ENCODE data around the gene SELENON. TPM values are rescaled to one million over a fixed set of nuclear protein-coding genes. Genes with fewer than 3 reads are reported as not detected.

The SELENON gene
- total and polyA plus RNA-seq, 2 of the 4 experiments (the other 2 are of a cell fraction), result 9.1 to 114 TPM

GRCh38 chr1:25808481-25809244, 8.7 kb downstream of the SELENON start:
- intact Hi-C loops (cut with micrococcal nuclease), result no loop called here
- no peak overlapping the region for H2AFZ ChIP-seq (replicated peaks; ENCODE audit: low read length, poor library complexity)
- ChIA-PET POLR2A (ENCODE audit: unreplicated experiment) (no interaction called here), CTCF (no interaction called here)
- H2BK120ac ChIP-seq (ENCODE audit: low read depth, low read length), result no peak overlapping the region
- no peak for DNase-seq
- H3K23ac ChIP-seq (ENCODE audit: low read depth, low read length), result no peak overlapping the region
- H3K14ac ChIP-seq (replicated peaks; ENCODE audit: low read depth, low read length), result no peak overlapping the region
- H3K9ac ChIP-seq (ENCODE audit: low read depth, low read length), result no peak overlapping the region
- H3K9me3 ChIP-seq (ENCODE audit: control insufficient read depth, insufficient read depth, low read length), result no peaks in the 10 kb centered on the region
- peaks cover 48% of the 10 kb centered on the region; the same call in 1 of the 2 replicates for H3K36me3 ChIP-seq (ENCODE audit: control insufficient read depth, insufficient read depth, low read length)
- peaks cover 6% of the 10 kb centered on the region for H3K4me1 ChIP-seq (ENCODE audit: control insufficient read depth, insufficient read depth, low read length)
- ATAC-seq (ENCODE audit: low read depth), result no peak
- no peak for TF ChIP-seq FOS (IDR thresholded peaks at IDR 0.05; ENCODE audit: low read depth, low read length)
- no peak for TF ChIP-seq RAD21 (IDR thresholded peaks at IDR 0.05; ENCODE audit: low read length)
- TF ChIP-seq RCOR1 (IDR thresholded peaks at IDR 0.05; ENCODE audit: insufficient replicate concordance, low read length), result no peak
- no peak for TF ChIP-seq CEBPB (IDR thresholded peaks at IDR 0.05; ENCODE audit: low read depth, low read length)
- TF ChIP-seq POLR2A (IDR thresholded peaks at IDR 0.05; ENCODE audit: low read depth, low read length), result no peak
- no peak for TF ChIP-seq CTCF (conservative IDR thresholded peaks at IDR 0.05; ENCODE audit: low read depth, low read length)
- no peak for TF ChIP-seq MXI1 (IDR thresholded peaks at IDR 0.05; ENCODE audit: borderline replicate concordance, low read depth, low read length)
- TF ChIP-seq ELK1 (IDR thresholded peaks at IDR 0.05; ENCODE audit: borderline replicate concordance, low read depth, low read length), result no peak
- TF ChIP-seq USF2 (IDR thresholded peaks at IDR 0.05; ENCODE audit: low read depth, low read length), result no peak
- no peak for TF ChIP-seq NFE2L2 (IDR thresholded peaks at IDR 0.05; ENCODE audit: low read depth, low read length)
- no peak for TF ChIP-seq MAZ (IDR thresholded peaks at IDR 0.05; ENCODE audit: borderline replicate concordance, low read depth, low read length)
- TF ChIP-seq SMC3 (IDR thresholded peaks at IDR 0.05; ENCODE audit: low read depth, low read length), result no peak
- no peak for TF ChIP-seq BHLHE40 (IDR thresholded peaks at IDR 0.05; ENCODE audit: low read depth, low read length)
- no peak overlapping the region for H3K4me3 ChIP-seq (ENCODE audit: insufficient read depth, low read depth, low read length)
- no peak overlapping the region for H3K56ac ChIP-seq (ENCODE audit: extremely low read depth, insufficient read depth, low read length)
- H3K27me3 ChIP-seq (ENCODE audit: control insufficient read depth, insufficient read depth, low read length), result no peaks in the 10 kb centered on the region
- no peak overlapping the region for H4K91ac ChIP-seq (ENCODE audit: insufficient read depth, low read depth, low read length)
- H3K27ac ChIP-seq (ENCODE audit: insufficient read depth, low read length), result no peak overlapping the region
- BruUV-seq (replicated peaks), result no TSS peak
- H2AK9ac ChIP-seq (replicated peaks; ENCODE audit: low read depth, low read length, poor library complexity), result no peak overlapping the region
- in situ Hi-C loops (cut with MboI; ENCODE audit: low sequenced_read_pairs), result loop anchor here (25.0 kb wide), 2 partner anchors 396 to 571 kb away; partner anchors contain the start of genes RHCE, RSRP1 and SYF2
- no peaks in the 10 kb centered on the region for H3K9me1 ChIP-seq (ENCODE audit: insufficient read depth, low read length)
- no peak overlapping the region for H4K8ac ChIP-seq (ENCODE audit: low read depth in 2 of 2, low read length in 2 of 2)
- H3K18ac ChIP-seq (ENCODE audit: low read depth, low read length), result no peak overlapping the region
- H3K4me2 ChIP-seq (ENCODE audit: low read depth, low read length), result no peak overlapping the region
- 92% methylated on average over 14 of the region's 34 CpGs; no CpG with 5 or more reads in 1 of the 2 experiments for WGBS, 2 experiments (ENCODE audit: extremely low coverage in 2 of 2, insufficient read length in 1 of 2)
- dilution Hi-C loops (cut with HindIII; ENCODE audit: low sequenced_read_pairs, unreplicated experiment), result no loop called here
- H2BK20ac ChIP-seq (ENCODE audit: low read depth, low read length), result no peak overlapping the region
- H2BK5ac ChIP-seq (ENCODE audit: low read depth, low read length, poor library complexity, severe bottlenecking), result no peak overlapping the region
- no peak overlapping the region for H4K5ac ChIP-seq (ENCODE audit: low read depth, low read length)
- H2BK15ac ChIP-seq (ENCODE audit: low read depth, low read length), result no peak overlapping the region
- no peak overlapping the region for H2AK5ac ChIP-seq (ENCODE audit: low read depth, low read length)
- no peak overlapping the region for H3K4ac ChIP-seq (ENCODE audit: low read depth, low read length)
- H4K20me1 ChIP-seq (ENCODE audit: insufficient read depth, low read length), result peaks cover 24% of the 10 kb centered on the region
- peaks cover 13 to 26% of the 10 kb centered on the region in 2 experiments for H3K79me1 ChIP-seq (ENCODE audit: low read depth in 1 of 2, low read length in 2 of 2)
